GM12801 (cell line): ENCODE results near the gene TMEM63C.

ENCODE experiments used
- TF ChIP-seq, protein P1 (sequence below): IDR thresholded peaks from one replicate; pipeline ENCODE4 v1.5.1; 2011; ENCODE audit warnings: control low read depth; ENCODE audit not compliant: insufficient read length; ENCODE audit errors: extremely low read depth

The TMEM63C gene

GRCh38 chr14:77217551-77217950, 36.0 kb downstream of the TMEM63C start:
- TF ChIP-seq, protein P1, sequence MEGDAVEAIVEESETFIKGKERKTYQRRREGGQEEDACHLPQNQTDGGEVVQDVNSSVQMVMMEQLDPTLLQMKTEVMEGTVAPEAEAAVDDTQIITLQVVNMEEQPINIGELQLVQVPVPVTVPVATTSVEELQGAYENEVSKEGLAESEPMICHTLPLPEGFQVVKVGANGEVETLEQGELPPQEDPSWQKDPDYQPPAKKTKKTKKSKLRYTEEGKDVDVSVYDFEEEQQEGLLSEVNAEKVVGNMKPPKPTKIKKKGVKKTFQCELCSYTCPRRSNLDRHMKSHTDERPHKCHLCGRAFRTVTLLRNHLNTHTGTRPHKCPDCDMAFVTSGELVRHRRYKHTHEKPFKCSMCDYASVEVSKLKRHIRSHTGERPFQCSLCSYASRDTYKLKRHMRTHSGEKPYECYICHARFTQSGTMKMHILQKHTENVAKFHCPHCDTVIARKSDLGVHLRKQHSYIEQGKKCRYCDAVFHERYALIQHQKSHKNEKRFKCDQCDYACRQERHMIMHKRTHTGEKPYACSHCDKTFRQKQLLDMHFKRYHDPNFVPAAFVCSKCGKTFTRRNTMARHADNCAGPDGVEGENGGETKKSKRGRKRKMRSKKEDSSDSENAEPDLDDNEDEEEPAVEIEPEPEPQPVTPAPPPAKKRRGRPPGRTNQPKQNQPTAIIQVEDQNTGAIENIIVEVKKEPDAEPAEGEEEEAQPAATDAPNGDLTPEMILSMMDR, result no peak

DNA sequence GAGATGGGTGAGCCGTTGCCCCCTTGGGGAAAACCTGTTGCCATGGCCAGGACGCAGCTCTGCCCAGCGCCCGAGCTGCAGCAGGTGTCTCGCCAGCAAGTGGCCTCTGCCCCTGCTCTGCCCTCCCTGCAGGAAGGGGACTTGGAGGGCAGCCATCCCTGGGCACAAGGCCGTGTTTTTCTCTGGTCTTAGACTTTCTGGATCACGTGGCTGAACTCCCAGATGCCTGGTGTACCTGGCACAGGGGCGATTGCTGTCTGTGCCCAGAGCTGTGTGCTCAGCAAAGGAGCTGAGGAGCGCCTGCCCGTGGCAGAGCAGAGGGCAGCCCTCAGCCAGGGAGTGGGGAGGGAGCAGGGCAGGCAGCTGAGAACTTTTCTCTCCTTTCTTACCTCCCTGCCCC, 38.0 kb downstream of the TMEM63C start:
- TF ChIP-seq, protein P1, result no peak

GRCh38 chr14:77220246-77221017, 38.8 kb downstream of the TMEM63C start:
- TF ChIP-seq, protein P1, result no peak

GRCh38 chr14:77221241-77221871, 39.8 kb downstream of the TMEM63C start:
- TF ChIP-seq, protein P1, result no peak

DNA sequence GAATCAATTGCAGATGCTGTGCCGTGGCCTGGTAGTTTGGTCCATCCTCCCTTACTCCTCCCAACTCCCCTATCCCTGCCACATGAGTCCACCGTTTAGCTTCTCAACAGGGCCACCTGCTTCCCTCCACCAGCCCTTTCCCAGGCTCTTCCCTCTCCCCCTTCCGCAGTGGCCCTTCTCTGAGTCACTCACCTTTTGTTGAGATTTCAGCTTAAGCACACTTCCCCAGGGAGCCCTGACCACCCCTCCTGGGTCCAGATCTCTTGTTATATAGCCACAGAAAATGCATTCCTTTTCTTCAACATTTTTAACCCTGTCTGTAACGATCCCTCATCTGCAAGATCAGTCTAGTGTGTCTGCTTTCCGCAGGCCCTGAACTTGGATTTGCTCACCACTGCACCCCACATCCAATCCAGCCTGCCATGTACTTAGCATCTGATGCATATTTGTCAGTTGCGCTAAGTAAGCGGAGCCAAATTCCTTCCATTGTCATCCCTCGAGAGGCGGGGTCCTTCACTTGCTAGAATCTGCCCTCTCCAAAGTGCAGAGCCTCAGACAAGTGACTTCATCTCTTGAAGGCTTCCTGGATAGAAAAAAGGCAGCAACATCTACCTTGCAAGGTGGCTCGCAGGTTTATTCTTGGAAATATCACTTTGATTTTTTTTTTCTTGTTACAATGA, 41.1 kb downstream of the TMEM63C start:
- TF ChIP-seq, protein P1, result no peak

GRCh38 chr14:77224212-77224611, 42.6 kb downstream of the TMEM63C start:
- TF ChIP-seq, protein P1, result no peak

DNA sequence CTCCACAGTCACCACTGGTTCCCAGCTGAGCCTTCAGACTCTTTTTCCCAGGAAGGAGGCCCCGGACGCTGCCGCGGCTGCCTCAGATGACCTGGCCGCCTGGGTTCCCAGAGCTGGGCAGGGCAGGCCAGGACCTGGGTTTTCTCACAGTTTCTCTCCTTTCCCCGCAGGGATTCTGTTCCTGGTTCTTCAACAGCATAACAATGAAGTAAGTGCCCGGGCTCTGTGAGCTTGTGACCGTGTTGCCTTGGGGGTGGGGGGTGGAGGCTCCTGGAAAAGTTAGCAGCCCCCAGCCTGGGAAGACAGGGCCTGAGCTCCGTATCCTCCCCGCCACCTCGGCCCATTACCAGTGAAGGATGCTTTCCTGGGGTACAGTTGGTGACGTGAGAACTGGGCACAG, 43.7 kb downstream of the TMEM63C start:
- TF ChIP-seq, protein P1, result no peak
